HTERT RPE-1 (cell line): ENCODE measurements around the gene VKORC1.

ENCODE experiments used
- in situ Hi-C: fragments of 300-500 bp; cut with MboI; formaldehyde crosslinking; loops from 4 replicates; pipeline ENCODE4 v1.14.3; 2020; ENCODE audit warnings: low sequenced_read_pairs

Gene VKORC1

GRCh38 chr16:31067342-31067741 lies 27.3 kb downstream of the VKORC1 start:
- in situ Hi-C loops, result no loop called here

DNA sequence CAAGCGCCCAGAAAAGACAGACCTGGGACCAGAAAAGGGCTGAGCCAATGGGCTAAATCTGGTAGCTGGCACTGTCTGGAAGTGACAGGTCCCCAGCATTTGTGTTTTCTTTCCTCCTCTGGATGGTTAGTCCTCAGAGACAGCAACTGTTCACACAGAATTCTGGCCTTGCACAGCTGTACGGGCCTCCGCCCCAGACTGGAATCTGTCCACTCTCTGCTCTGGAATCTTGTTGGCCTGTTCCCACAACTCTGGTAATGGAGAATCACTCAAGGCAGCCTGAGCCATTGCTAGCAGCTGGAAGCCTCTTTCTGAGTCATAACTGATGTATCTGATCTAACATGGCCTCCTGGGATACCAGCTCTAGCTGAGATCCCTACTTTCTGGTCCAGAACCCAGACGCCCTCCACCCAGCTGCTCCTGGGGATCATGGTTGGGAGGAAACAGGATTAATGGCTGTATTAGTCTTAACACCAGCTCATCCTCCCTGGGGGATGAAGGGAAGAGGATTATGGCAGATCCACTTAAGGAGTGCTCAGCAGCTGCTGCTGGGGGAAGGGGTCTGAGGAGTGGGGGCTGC lies 29.6 kb downstream of the VKORC1 start:
- in situ Hi-C loops, result no loop called here

GRCh38 chr16:31063843-31064611 lies 30.6 kb downstream of the VKORC1 start:
- in situ Hi-C loops, result no loop called here

GRCh38 chr16:31063495-31063842 lies 31.1 kb downstream of the VKORC1 start:
- in situ Hi-C loops, result no loop called here

- in situ Hi-C loops, result no loop called here
Observed at GRCh38 chr16:31061813-31062440, 32.7 kb downstream of the VKORC1 start.

GRCh38 chr16:31061126-31061812 lies 33.3 kb downstream of the VKORC1 start:
- in situ Hi-C loops, result no loop called here

GRCh38 chr16:31055613-31056012 lies 39.0 kb downstream of the VKORC1 start:
- in situ Hi-C loops, result no loop called here

DNA sequence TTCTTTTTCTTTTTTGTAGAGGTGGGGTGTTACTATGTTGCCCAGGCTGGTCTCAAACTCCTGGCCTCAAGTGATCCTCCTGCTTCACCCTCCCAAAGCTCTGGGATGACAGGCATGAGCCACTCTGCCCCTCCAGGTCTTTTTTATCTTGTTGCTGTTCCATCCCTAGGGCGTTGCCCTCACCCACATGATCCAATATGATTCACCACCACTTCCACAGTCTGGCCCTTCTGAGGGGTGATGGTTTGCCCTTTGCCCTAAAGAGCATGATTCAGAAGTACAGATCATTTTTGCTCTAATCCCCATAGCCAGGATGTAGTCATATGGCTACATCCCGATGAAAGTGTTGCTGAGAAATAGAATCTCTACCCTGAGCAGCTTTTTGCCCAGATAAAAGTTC lies 42.5 kb downstream of the VKORC1 start:
- in situ Hi-C loops, result no loop called here

- in situ Hi-C loops, result no loop called here
Observed at GRCh38 chr16:31050280-31051030, 44.1 kb downstream of the VKORC1 start.

DNA sequence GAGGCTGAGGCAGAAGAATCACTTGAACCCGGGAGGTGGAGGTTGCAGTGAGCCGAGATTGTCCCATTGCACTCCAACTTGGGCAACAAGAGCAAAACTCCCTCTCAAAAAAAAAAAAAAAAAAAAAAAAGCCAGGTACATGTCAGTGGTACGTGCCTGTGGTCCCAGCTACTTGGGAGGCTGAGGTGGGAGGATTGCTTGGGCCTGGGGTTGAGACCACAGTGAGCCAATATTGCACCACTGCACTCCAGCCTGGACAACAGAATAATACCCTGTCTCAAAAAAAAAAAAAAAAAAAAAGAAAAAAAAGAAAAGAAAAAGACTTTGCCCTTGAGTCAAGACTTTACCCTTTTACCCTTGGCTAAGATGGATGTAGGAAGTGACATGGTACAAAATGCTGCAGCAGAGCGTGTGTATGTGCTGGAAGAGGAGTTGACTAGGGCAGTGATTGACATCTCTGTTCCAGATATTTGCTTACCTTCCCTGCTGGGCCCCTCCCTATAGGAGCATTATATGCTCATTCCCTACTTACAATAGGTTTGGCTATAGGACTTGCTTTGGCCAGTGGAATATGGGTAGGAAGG lies 50.6 kb downstream of the VKORC1 start:
- in situ Hi-C loops, result no loop called here

DNA sequence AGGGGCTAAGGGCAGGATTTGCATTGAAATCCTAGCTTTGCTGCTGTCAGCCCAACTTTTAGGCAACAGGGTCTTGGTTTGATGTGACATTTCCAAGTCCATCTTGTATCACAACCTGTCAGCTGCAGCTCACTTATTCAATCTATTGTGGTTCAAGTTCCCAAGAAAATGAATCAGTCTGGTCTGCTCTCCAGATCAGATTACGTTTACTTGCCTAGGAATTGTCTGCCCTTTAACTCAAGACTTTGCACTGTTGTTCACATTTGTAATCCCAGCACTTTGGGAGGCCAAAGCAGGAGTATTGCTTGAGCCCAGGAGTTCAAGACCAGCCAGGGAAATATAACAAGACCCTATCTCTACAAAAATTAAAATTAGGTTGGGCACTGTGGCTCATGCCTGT lies 51.2 kb downstream of the VKORC1 start:
- in situ Hi-C loops, result no loop called here

DNA sequence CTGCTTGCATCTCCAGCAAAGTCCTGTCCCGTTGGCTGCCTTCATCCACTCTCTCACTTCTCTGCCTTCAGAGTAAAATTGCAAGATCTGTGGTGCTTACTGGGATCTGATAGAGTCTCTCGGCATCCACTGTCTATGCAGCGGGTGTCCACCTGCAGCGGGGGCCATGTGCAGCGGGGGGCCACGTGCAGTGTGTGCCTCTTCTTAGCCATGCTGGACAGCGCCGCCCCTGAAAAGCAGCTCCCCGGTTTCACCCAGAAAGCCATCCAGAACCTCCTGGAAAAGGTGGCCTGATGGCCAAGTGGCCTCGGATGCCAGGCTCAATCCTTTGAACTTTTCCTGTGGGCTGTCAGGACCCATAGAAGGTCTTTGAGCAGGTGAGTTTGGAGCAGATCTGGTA lies 51.7 kb downstream of the VKORC1 start:
- in situ Hi-C loops, result no loop called here
